Stimulated activated CD8-positive, alpha-beta memory T cell treated with anti-CD3 and anti-CD28 coated beads, Interleukin-2, amount 100 ng/mL, for 1 hour (primary cell): ENCODE measurements around the gene SNAPC3.

Experiments used
- DNase-seq, 2 donors: peaks; one replicate each; pipeline ENCODE4 v3.0.0-alpha.2; 2020; ENCODE audit warnings: low read depth in 2 of 2

Gene SNAPC3

DNA sequence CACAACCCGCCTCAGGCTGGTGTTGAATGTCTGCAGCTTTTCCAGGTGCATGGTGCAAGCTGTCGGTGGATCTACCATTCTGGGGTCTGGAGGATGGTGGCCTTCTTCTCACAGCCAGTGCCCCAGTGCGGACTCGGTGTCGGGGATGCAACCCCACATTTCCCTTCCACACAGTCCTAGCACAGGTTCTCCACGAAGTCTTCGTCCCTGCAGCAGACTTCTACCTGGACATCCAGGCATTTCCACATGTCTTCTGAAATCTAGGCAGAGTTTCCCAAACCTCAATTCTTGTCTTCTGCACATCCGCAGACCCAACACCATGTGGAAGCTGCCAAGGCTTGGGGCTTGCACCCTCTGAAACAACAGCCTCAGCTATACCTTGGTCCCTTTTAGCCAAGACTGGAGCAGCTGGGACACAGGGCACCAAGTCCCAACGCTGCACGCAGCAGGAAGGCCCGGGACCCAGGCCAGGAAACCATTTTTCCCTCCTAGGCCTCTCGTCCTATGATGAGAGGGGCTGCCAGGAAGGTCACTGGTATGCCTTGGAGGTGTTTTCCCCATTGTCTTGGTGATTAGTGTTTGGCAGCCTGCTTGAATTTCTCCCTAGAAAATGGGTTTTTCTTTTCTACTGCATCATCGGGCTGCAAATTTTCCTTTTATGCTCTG is 69.9 kb downstream of the SNAPC3 start:
- DNase-seq: no peak

- DNase-seq: no peak
These were observed 75.7 kb downstream of the SNAPC3 start for GRCh38 chr9:15498246-15498995.

DNA sequence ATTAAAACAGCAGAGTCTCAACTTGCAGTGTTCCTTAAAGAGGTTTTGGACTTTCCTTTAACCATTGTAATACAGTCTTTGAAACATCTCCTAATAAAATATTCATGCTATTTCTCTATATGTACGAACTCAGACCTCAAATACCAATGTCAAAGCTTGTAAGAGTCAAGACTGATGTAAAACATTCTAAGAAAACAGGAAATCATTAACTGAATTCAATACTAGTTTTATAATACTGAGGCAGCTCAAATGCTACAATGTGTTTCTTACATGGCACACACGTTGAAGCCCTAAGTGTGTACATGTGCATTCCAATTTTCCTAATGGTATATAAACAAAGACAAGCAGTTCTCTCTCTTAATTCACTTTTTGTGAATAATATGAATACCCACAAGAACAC is 76.5 kb downstream of the SNAPC3 start:
- DNase-seq: no peak

GRCh38 chr9:15501179-15501578 is 78.5 kb downstream of the SNAPC3 start:
- DNase-seq: no peak

GRCh38 chr9:15501803-15502202 is 79.1 kb downstream of the SNAPC3 start:
- no peak for DNase-seq

- DNase-seq: no peak
These were observed 83.2 kb downstream of the SNAPC3 start for GRCh38 chr9:15505921-15506320.

- DNase-seq: peak; percentile 8 to 50
These were observed 87.5 kb downstream of the SNAPC3 start for GRCh38 chr9:15509931-15510788.

DNA sequence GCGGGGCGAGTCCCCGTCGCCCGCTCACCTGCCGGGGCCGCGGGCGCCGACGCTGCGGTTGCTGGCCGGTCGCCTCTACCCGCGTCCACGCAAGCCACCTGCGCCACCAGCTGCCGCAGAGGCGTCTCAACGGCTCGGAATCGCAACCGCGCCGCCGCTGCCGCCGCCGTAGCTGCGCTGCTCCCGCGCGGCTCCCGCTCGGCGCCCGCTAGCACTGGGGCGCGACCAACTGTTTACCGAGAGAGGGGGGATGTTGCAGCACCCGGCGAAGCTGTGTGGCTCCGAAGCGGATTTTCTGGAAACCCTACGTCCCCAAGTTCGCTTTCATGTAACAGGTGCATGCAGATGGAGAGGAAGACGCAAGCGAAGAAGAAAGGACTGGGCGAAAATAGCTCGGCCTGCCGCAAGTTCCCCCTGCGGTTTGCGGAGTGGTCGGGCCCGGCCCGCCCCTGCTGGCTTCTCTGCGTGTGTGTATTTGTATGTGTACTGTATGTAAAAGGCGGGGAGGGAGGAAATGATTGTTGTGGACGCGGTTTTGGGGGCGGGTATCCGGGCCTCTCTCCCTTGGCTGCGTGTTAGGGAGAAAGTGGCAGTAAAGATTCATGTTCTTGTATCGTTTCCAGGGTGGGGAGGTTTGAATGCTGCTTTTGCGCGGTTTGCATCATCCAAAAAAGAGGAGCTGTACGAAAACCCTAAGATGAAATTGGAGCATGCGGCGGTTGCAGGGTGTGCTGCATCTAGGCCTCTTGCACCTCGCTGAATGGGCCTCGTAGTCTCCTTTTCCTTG is 88.3 kb downstream of the SNAPC3 start, which contains the start of gene PSIP1:
TSS of gene PSIP1 (minus strand) at position 182 of the 787 bp plus-strand sequence. CDS start 782 bp downstream, outside the sequence.
- DNase-seq: peak; percentile 62 to 72
